Stimulated activated CD4-positive, alpha-beta T cell treated with anti-CD3 and anti-CD28 coated beads, TNF-alpha, amount 100 ng/mL, for 1 hour (primary cell): ENCODE data around the gene AKAP13.

ENCODE experiments used
- DNase-seq, 3 donors: peaks; one replicate each; pipeline ENCODE4 v3.0.0-alpha.2; 2020; ENCODE audit warnings: low read depth in 3 of 3, low spot score in 1 of 3

Gene AKAP13

GRCh38 chr15:85718271-85718971, 338.0 kb downstream of the AKAP13 start:
- no peak for DNase-seq

DNA sequence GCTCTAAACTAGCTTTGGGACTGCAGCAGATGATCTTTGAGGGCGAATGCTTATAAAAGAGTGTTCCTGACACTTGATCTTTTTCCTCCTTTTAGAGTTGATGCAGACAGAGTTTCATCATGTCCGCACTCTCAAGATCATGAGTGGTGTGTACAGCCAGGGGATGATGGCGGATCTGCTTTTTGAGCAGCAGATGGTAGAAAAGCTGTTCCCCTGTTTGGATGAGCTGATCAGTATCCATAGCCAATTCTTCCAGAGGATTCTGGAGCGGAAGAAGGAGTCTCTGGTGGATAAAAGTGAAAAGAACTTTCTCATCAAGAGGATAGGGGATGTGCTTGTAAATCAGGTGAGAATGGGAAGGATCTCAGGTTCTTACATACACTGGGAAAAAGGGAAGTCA, 338.6 kb downstream of the AKAP13 start:
- DNase-seq: no peak

- DNase-seq: no peak
Measured at GRCh38 chr15:85722374-85723152, 342.2 kb downstream of the AKAP13 start.

- DNase-seq: no peak
Measured at GRCh38 chr15:85723960-85724945, 343.9 kb downstream of the AKAP13 start.

DNA sequence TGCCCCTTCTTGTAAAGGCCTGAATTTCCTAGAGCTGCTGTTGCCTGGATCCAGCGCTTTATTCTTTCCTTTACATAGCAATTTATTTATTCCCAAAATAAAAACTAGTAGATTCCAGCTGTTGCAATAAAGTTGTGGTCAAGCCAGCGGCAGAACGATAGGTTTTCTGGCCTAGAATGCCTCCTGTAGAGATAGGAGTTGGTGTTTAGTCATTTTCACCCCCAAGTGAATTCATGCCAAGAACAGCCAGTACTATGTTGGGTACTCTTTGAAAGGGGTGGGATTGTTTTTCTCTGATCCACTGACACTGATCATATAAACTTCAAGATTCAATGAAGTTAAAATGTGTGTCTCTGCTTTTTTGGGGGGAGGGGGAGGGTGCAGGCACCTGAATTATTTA, 344.6 kb downstream of the AKAP13 start:
- no peak for DNase-seq

DNA sequence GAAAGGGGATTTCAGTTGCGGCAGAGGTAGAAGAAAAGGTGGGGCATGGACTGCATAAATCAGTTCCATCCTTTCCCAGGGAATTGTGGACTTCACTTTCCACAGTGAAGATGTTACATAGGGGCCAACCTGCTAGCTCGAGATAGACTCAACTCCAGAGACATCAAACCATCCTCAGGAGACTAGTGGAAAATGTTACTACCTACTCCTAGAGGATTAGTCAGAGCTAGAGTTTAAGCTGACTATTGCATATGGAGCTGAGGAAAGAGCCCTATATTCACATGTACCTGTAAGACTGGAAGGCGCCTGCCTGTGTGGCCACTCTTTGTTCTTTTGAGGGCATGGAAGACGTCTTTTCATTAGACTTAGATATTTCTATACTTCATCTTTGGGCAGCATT, 345.2 kb downstream of the AKAP13 start:
- DNase-seq: no peak

DNA sequence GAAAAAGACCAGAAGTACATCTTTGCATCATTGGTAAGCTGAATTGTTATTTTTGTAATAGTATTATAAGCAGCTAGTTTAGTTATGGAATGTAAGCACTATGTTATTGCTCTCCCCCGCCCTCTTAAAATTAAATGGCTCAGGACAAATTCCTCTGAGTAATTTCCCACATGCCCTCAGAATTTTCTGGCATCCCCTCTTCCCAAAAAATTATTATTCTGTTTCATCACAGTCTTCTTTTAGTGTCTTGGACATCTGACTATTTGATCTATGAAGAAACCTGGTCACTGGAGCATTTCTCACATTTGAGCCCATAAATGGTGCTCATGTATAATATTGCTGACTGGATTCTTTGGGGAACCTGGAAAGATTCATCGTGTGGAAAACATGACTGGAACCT, 346.1 kb downstream of the AKAP13 start:
- no peak for DNase-seq

GRCh38 chr15:85727068-85727467, 346.7 kb downstream of the AKAP13 start:
- DNase-seq: no peak

- no peak for DNase-seq
Measured at GRCh38 chr15:85730001-85730820, 349.8 kb downstream of the AKAP13 start.

DNA sequence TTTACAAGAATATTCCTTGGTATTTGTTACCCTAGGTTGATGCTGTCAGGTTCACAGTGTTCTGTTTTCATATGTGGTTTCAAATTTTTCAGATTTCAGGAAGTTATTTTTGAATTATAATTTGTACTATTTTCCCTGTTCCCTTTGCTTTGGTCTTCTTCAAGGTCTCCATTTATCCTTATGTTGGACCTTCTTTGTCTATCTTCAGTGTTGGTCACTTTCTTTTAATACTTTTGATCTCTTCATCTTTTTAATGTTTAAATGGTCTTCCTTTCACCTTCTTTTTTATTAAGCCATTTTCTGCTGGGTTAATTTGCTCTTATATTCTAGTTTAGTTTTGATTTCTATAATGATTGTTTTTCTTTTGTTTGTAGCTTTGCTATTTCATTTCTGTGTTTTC, 353.0 kb downstream of the AKAP13 start:
- no peak for DNase-seq

- DNase-seq: no peak
Measured at GRCh38 chr15:85737061-85737460, 356.7 kb downstream of the AKAP13 start.

- no peak for DNase-seq
Measured at GRCh38 chr15:85741021-85741421, 360.6 kb downstream of the AKAP13 start.

- DNase-seq: no peak
Measured at GRCh38 chr15:85741662-85742061, 361.3 kb downstream of the AKAP13 start.

- DNase-seq: no peak
Measured at GRCh38 chr15:85742186-85742821, 361.9 kb downstream of the AKAP13 start.

- DNase-seq: no peak
Measured at GRCh38 chr15:85743392-85744055, 363.1 kb downstream of the AKAP13 start.

DNA sequence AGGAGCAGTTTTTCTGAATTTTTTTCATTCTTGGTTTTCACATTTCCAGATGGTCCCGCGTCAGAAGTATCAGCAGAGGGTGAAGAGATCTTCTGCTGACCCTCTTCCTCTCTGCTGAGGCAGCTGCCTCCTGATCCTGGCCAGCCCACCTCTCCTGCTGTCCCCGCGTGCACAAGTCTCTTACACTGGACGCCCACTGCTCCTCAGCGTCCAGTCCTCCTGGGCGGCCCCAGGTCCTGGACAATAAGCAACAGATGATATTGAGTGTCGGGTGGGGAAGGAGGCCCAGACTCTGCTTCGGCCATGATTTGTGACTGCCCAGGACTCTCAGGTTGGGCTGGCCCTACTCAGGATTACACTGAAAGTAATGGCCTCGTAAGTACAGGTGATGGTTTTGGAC, 364.2 kb downstream of the AKAP13 start:
- DNase-seq: no peak

GRCh38 chr15:85745023-85745422, 364.6 kb downstream of the AKAP13 start:
- no peak for DNase-seq

GRCh38 chr15:85745525-85746150, 365.2 kb downstream of the AKAP13 start:
- no peak for DNase-seq

- no peak for DNase-seq
Measured at GRCh38 chr15:85746641-85747040, 366.2 kb downstream of the AKAP13 start.
